Activated CD4-positive, CD25-positive, alpha-beta regulatory T cell treated with anti-CD3 and anti-CD28 coated beads, Interleukin-2, amount 50 U/mL, for 72 hours (primary cell): Measurements from ENCODE around the gene PREPL.
"Not testable (repeated sequence)": the region's sequence is repeated elsewhere in the genome, so short reads cannot be mapped to it uniquely, and the experiment has no call there.

Experiments
- DNase-seq: peaks from one replicate; pipeline ENCODE4 v3.0.0; 2021

PREPL gene

GRCh38 chr2:44347526-44347925, 13.8 kb downstream of the PREPL start:
- DNase-seq: no peak

GRCh38 chr2:44342854-44343253, 18.4 kb downstream of the PREPL start:
- no peak for DNase-seq

- DNase-seq: no peak
These were observed 25.3 kb downstream of the PREPL start for GRCh38 chr2:44335806-44336538.

- DNase-seq: no peak
These were observed 27.3 kb downstream of the PREPL start for GRCh38 chr2:44333994-44334393.

- no peak for DNase-seq
These were observed 30.5 kb downstream of the PREPL start for GRCh38 chr2:44330801-44331200.

GRCh38 chr2:44329343-44329742, 32.0 kb downstream of the PREPL start:
- no peak for DNase-seq

- no peak for DNase-seq
These were observed 32.5 kb downstream of the PREPL start for GRCh38 chr2:44328750-44329149.

- DNase-seq: no peak
These were observed 34.6 kb downstream of the PREPL start for GRCh38 chr2:44326548-44327264.

GRCh38 chr2:44325897-44326296, 35.4 kb downstream of the PREPL start:
- DNase-seq: no peak

- DNase-seq: no peak
These were observed 36.3 kb downstream of the PREPL start for GRCh38 chr2:44324971-44325426.

- DNase-seq: no peak
These were observed 39.9 kb downstream of the PREPL start for GRCh38 chr2:44321360-44321759.

GRCh38 chr2:44320832-44321231, 40.5 kb downstream of the PREPL start:
- DNase-seq: no peak

- no peak for DNase-seq
These were observed 45.3 kb downstream of the PREPL start for GRCh38 chr2:44315945-44316344.

GRCh38 chr2:44314362-44314761, 46.9 kb downstream of the PREPL start:
- no peak for DNase-seq

- no peak for DNase-seq
These were observed 51.0 kb downstream of the PREPL start for GRCh38 chr2:44310287-44310686.

GRCh38 chr2:44305882-44306281, 55.4 kb downstream of the PREPL start:
- no peak for DNase-seq

- no peak for DNase-seq
These were observed 57.0 kb downstream of the PREPL start for GRCh38 chr2:44304258-44304657.

GRCh38 chr2:44303766-44304165, 57.5 kb downstream of the PREPL start:
- DNase-seq: not testable (repeated sequence)

- DNase-seq: no peak
These were observed 60.2 kb downstream of the PREPL start for GRCh38 chr2:44301111-44301510.

GRCh38 chr2:44299635-44300034, 61.7 kb downstream of the PREPL start:
- no peak for DNase-seq

- no peak for DNase-seq
These were observed 63.9 kb downstream of the PREPL start for GRCh38 chr2:44297431-44297830.

- no peak for DNase-seq
These were observed 64.6 kb downstream of the PREPL start for GRCh38 chr2:44296653-44297052.

- no peak for DNase-seq
These were observed 65.5 kb downstream of the PREPL start for GRCh38 chr2:44295633-44296359.

- DNase-seq: no peak
These were observed 66.2 kb downstream of the PREPL start for GRCh38 chr2:44295113-44295512.
